HT1080 (cell line): ENCODE measurements around the gene GFPT1. TPM values are rescaled to one million over a fixed set of nuclear protein-coding genes. Genes with fewer than 3 reads are reported as not detected.

ENCODE experiments used
- DNase-seq: peaks from one replicate; pipeline ENCODE4 v3.0.0-alpha.2; 2015; ENCODE audit warnings: low read depth
- small RNA-seq: library from RNA; depleted of rRNA; stranded (forward); fragments of <200 nt; gene quantifications from one replicate; pipeline ENCODE3, GENCODE V24; 2014
- total RNA-seq: library from RNA; depleted of rRNA; stranded (reverse); fragments of >200 nt; shearing (Covaris generic); gene quantifications from 2 replicates; pipeline ENCODE4 v1.2.3, GENCODE V29; 2014; rRNA removed

Gene GFPT1
- total RNA-seq, 1 experiment from 2014 or later = 14.3 TPM

- no peak for DNase-seq
These were observed 94.8 kb downstream of the GFPT1 start for GRCh38 chr2:69292256-69292655.

- DNase-seq = no peak
These were observed 95.3 kb downstream of the GFPT1 start for GRCh38 chr2:69291721-69292120.

- DNase-seq = peak; percentile 33
These were observed 95.9 kb downstream of the GFPT1 start for GRCh38 chr2:69291004-69291650.

- no peak for DNase-seq
These were observed 98.6 kb downstream of the GFPT1 start for GRCh38 chr2:69288429-69288828.

GRCh38 chr2:69287544-69287943, 99.5 kb downstream of the GFPT1 start:
- DNase-seq = no peak

- DNase-seq = no peak
These were observed 101.6 kb downstream of the GFPT1 start for GRCh38 chr2:69285379-69285894.

- DNase-seq = no peak
These were observed 106.1 kb downstream of the GFPT1 start for GRCh38 chr2:69280796-69281412.

GRCh38 chr2:69279931-69280681, 106.9 kb downstream of the GFPT1 start:
- no peak for DNase-seq

- DNase-seq = no peak
These were observed 107.8 kb downstream of the GFPT1 start for GRCh38 chr2:69279211-69279610.

GRCh38 chr2:69278366-69278765, 108.7 kb downstream of the GFPT1 start:
- no peak for DNase-seq

- no peak for DNase-seq
These were observed 111.5 kb downstream of the GFPT1 start for GRCh38 chr2:69275490-69275889.

- DNase-seq = no peak
These were observed 114.1 kb downstream of the GFPT1 start for GRCh38 chr2:69272803-69273471.

GRCh38 chr2:69271831-69272257, 115.2 kb downstream of the GFPT1 start:
- no peak for DNase-seq

Small RNA genes within 50 kb of the gene (small RNA-seq; reads per million reads assigned to genes)
- gene RF00019 = not detected

Other genes starting within 250 kb of the GFPT1 start
- gene NFU1, start 50.2 kb upstream of the GFPT1 start, total RNA-seq = 41.8 and 50.4 TPM in 2 replicates